ENCODE data around the gene EHF. TPM values are rescaled to one million over a fixed set of nuclear protein-coding genes. Genes with fewer than 3 reads are reported as not detected.

EHF gene
- total and polyA plus RNA-seq, 2 of the 13 experiments (the other 11 are each of a cell fraction or from before 2014, with no cell fraction given): 0.04 to 0.46 TPM

DNA sequence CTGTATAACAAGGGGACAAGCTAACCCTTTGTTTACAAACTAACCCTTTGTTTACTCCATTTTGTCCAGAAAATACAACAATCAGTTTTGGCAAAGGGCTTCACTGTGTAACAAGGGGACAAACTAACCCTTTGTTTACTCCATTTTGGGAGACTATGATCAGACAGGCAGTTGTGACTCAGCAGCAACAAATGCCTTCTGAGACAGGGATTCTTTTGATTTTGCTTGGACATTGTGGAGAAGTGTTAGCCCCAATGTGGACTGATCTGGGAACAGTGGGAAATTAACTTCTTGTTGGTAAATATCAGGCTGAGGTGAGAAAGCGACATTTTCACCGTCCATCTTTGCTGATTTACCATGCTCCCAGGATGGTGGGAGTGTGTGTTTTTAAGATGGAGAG lies 983 bp downstream of the EHF start:
- ChIA-PET CTCF (ENCODE audit: low intra/inter-chr PET ratio, low total read pairs) (no interaction called here), POLR2A (interaction anchor here (2.2 kb wide), 1 partner anchor 21 kb away, joined by 7 read pairs; no protein-coding TSS in a partner anchor)
- peak overlapping the region; percentile 42 for H2AFZ ChIP-seq (ENCODE audit: low read length)
- intact Hi-C loops (cut with micrococcal nuclease; ENCODE audit: unreplicated experiment): no loop called here
- peaks cover 25% of the 10 kb centered on the region for H3K4me1 ChIP-seq (ENCODE audit: insufficient read depth, low read length)
- no peak overlapping the region for H3K9ac ChIP-seq (ENCODE audit: insufficient read depth, low read depth, low read length)
- ATAC-seq: no peak
- peak; percentile 8 for FAIRE-seq
- no peak overlapping the region for H3K4me2 ChIP-seq (ENCODE audit: low read depth, low read length)
- DNase-seq (ENCODE audit: low spot score): peak; percentile 30
- 67% methylated on average over 2 of the region's 2 CpGs for WGBS (ENCODE audit: low lambda C conversion rate)
- H3K4me3 ChIP-seq (replicated peaks in 1 of 3; ENCODE audit: insufficient read depth in 1 of 3, low read depth in 2 of 3, low read length in 3 of 3): no peak overlapping the region
- H3K27me3 ChIP-seq (ENCODE audit: control insufficient read depth in 1 of 2, insufficient read depth in 2 of 2, low read length in 2 of 2): no peaks in the 10 kb centered on the region
- no peaks in the 10 kb centered on the region for H3K9me3 ChIP-seq (ENCODE audit: low read length)
- TF ChIP-seq SOX13 (IDR thresholded peaks at IDR 0.05) (no peak), SOX13 (CRISPR knock-in tag; conservative IDR thresholded peaks at IDR 0.05 in 1 of 2, IDR thresholded peaks at IDR 0.05 in 1 of 2) (peak in 1 of 2 experiments; percentile 32; a peak in 1 of 4 replicates), ZNF451 (CRISPR knock-in tag; IDR thresholded peaks at IDR 0.05) (no peak), FOSL2 (CRISPR knock-in tag; IDR thresholded peaks at IDR 0.05) (peak; percentile 39), FOXA3 (CRISPR knock-in tag; IDR thresholded peaks at IDR 0.05) (0 out of 2 replicates have a peak, but pooled peaks have one; percentile 28), MBD4 (IDR thresholded peaks at IDR 0.05; ENCODE audit: borderline replicate concordance, low read length) (no peak)
- in situ Hi-C loops (cut with HindIII; ENCODE audit: extremely low pct_ligation_motif_present, low pct_unique_long_range_greater_than_20kb): no loop called here
- no peaks in the 10 kb centered on the region for H3K36me3 ChIP-seq (replicated peaks in 1 of 2; ENCODE audit: control insufficient read depth in 1 of 2, insufficient read depth in 2 of 2, low read length in 2 of 2)
- H3K27ac ChIP-seq (ENCODE audit: extremely low read length, insufficient read depth, low read length): no peak overlapping the region
- no peaks in the 10 kb centered on the region for H4K20me1 ChIP-seq (ENCODE audit: insufficient read depth, low read length)
- no peaks in the 10 kb centered on the region for H3K79me2 ChIP-seq (ENCODE audit: insufficient read depth, low read length)
- no TSS peak for BruUV-seq (replicated peaks)

DNA sequence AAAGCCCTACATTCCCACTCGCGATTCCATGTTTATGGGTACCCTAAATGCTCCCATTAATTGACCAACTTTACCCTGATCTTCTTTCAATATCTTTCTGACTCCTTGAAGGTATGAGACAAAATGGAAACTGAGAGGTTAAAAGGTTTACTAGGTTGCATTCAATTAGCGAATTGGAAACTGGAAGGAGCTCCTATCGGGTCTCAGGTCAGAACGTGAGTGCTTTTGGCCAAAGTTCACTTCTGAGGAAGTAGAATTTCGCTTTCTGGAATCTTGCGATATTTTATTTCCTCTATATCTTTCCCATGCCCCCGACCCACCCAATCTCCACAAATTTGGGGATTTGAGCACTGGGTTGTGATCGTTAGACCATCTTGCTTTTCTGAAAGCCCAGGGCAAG lies 2.6 kb downstream of the EHF start:
- 96% methylated on average over 9 of the region's 9 CpGs for WGBS (ENCODE audit: low lambda C conversion rate)
- Histone ChIP-seq H3K9ac (ENCODE audit: insufficient read depth, low read depth, low read length) (no peak overlapping the region), H3K4me1 (ENCODE audit: insufficient read depth, low read length) (peaks cover 25% of the 10 kb centered on the region), H3K27me3 (ENCODE audit: control insufficient read depth in 1 of 2, insufficient read depth in 2 of 2, low read length in 2 of 2) (no peaks in the 10 kb centered on the region), H3K27ac (ENCODE audit: extremely low read length, insufficient read depth, low read length) (no peak overlapping the region), H2AFZ (ENCODE audit: low read length) (no peak overlapping the region), H4K20me1 (ENCODE audit: insufficient read depth, low read length) (no peaks in the 10 kb centered on the region), H3K36me3 (replicated peaks in 1 of 2; ENCODE audit: control insufficient read depth in 1 of 2, insufficient read depth in 2 of 2, low read length in 2 of 2) (no peaks in the 10 kb centered on the region), H3K79me2 (ENCODE audit: insufficient read depth, low read length) (no peaks in the 10 kb centered on the region), H3K4me3 (replicated peaks in 1 of 3; ENCODE audit: insufficient read depth in 1 of 3, low read depth in 2 of 3, low read length in 3 of 3) (no peak overlapping the region), H3K9me3 (ENCODE audit: low read length) (no peaks in the 10 kb centered on the region), H3K4me2 (ENCODE audit: low read depth, low read length) (no peak overlapping the region)
- intact Hi-C loops (cut with micrococcal nuclease; ENCODE audit: unreplicated experiment) (no loop called here), in situ Hi-C loops (cut with HindIII; ENCODE audit: extremely low pct_ligation_motif_present, low pct_unique_long_range_greater_than_20kb) (no loop called here)
- no peak for TF ChIP-seq TEF (CRISPR knock-in tag; IDR thresholded peaks at IDR 0.05)
- TF ChIP-seq PCBP1 (IDR thresholded peaks at IDR 0.05; ENCODE audit: borderline replicate concordance, low read depth, low read length): no peak
- TF ChIP-seq SPEN (CRISPR knock-in tag; IDR thresholded peaks at IDR 0.05; ENCODE audit: low read depth): no peak
- DNase-seq (ENCODE audit: low spot score) (no peak), ATAC-seq (no peak), FAIRE-seq (no peak)
- ChIA-PET POLR2A (no interaction called here), CTCF (ENCODE audit: low intra/inter-chr PET ratio, low total read pairs) (no interaction called here)
- BruUV-seq (replicated peaks): no TSS peak

Data from HepG2 (cell line).